Fibroblast of the conjunctiva (primary cell): ENCODE results near the gene MIEF2.
"Not testable (repeated sequence)": the region's sequence is repeated elsewhere in the genome, so short reads cannot be mapped to it uniquely, and the experiment has no call there.

ENCODE experiments used
- DNase-seq: peaks from one replicate; pipeline ENCODE4 v3.0.0-alpha.2; 2010; ENCODE audit warnings: low read depth

Gene MIEF2

DNA sequence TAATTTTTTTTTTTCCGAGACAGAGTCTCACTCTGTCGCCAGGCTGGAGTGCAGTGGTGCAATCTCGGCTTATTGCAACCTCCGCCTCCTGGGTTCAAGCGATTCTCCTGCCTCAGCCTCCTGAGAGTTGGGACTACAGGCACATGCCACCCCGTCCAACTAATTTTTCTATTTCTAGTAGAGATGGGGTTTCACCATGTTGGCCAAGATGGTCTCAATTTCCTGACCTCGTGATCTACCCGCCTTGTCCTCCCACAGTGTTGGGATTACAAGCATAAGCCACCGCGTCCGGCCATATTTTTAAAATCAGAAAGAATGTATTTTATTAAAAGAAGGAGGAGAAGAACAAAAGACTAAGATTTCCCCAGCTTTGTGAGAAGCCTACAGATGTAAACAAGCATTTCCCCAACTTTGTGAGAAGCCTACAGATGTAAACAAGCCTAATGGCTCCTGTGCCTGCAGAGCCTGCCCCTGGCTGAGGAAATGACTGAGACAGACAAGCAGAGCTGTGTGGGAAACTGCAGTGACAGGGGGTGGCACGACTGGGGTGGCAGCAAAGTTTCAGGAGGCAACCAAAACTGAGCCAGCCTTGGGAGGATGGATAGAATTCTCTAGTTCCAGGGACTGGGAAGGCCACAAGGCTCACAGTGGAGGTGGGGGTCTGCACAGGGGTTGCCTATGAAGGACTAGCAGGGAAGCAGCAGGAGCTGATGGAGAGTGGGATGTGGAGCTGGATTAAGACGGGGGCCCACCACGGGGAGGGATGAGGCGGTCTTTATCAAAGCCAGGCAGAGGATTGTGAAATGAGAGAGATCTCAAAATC, 31.5 kb downstream of the MIEF2 start:
- no peak for DNase-seq

DNA sequence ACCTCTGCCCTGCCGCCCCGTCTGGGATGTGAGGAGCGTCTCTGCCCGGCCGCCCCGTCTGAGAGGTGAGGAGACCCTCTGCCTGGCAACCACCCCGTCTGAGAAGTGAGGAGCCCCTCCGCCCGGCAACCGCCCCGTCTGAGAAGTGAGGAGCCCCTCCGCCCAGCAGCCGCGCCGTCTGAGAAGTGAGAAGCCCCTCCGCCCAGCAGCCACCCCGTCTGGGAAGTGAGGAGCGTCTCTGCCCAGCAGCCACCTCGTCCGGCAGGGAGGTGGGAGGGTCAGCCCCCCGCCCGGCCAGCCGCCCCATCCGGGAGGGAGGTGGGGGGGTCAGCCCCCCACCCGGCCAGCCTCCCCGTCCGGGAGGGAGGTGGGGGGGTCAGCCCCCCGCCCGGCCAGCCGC, 37.6 kb downstream of the MIEF2 start:
- not testable (repeated sequence) for DNase-seq

DNA sequence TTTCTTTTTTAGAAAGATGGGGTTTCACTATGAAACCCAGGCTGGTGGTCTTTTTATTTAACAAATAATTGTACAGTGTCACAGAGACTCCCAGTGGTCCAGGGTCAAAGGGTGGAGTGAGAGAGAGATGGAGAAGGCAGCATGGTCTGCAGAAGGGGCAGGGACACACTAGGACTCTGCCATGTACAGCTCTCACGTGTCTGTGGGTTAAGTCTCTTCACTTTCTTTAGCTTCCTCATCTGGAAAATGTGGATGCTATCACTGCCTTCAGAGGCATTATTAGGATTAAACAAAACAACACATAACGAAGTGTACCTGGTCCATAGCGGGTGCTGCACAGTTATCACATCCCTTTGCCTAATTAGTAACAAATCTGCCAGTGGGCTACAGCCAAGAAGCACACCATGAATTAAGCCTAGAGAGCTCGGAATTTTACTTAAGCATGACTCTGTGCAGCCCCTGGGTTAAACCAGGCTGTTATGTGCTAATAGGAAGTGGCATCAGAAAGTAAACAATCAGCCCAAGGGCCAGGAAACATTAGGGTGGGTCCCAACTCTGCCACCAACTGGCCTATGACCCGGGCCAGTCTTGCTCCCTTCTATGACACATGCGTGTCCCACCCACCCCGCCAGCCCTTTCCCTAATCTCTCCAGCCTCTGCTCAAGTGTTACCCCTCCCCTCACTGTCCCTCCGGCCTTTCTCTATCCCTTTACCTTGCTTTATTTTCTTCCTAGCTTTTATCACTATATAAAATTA, 40.4 kb downstream of the MIEF2 start:
- DNase-seq: no peak

DNA sequence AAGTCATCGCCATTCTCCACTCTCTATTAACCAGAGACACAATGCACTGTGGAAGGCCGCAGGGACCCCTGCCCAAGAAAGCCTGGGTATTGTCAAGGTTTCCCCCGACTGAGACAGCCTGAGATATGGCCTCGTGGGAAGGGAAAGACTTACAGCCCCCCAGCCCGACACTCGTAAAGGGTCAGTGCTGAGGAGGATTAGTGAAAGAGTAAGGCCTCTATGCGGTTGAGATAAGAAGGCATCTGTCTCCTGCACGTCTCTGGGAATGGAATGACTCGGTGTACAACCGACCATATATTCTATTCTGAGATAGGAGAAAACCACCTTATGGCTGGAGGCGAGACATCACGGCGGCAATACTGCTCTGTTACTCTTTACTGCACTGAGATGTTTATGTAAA, 42.7 kb downstream of the MIEF2 start:
- DNase-seq: not testable (repeated sequence)

DNA sequence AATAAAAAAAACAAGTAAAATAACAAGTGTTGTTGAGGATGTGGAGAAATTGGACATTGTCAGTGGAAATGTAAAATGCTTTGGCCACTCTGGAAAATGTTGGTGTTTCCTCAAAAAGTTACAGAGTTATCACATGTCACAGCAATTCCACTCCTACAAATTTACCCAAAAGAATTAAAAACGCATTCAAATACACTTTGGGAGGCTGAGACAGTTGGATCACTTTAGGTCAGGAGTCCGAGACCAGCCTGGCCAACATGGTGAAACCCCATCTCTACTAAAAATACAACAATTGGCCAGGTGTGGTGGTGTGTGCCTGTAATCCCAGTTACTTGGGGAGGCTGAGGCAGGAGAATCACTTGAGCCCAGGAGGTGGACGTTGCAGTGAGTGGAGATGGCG, 48.7 kb downstream of the MIEF2 start:
- no peak for DNase-seq

DNA sequence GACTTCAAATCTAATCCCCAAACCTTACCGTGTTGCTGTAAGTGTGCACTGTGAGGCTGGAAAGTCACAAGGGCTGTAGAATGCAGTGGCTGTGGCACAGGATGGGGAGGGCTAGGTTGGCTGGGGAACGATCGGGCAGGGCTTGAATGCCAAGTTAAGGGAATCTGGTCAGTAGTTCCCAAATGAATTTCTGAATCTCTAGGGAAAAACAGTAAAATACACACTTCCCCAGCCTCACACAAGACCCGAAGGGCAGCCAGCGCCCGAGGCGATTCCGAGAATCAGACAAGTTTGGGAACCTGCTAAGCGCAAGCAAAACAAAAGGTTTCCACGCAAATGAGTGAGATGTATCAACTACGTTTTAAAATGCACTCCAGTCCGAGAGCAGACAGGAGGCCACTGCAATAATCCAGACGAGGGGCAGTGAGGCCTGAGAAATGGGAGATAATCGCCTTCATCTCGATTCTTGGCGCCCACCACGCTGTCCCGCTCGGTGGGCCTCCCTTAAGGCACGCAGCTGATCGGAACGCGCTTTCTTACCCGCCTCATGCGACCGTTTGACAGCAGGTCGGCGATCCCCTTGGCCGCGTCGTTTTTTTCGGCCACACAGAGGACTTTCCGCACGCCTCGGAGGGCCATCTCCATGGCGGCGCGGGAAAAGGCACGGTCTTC, 53.7 kb downstream of the MIEF2 start:
- DNase-seq: no peak

DNA sequence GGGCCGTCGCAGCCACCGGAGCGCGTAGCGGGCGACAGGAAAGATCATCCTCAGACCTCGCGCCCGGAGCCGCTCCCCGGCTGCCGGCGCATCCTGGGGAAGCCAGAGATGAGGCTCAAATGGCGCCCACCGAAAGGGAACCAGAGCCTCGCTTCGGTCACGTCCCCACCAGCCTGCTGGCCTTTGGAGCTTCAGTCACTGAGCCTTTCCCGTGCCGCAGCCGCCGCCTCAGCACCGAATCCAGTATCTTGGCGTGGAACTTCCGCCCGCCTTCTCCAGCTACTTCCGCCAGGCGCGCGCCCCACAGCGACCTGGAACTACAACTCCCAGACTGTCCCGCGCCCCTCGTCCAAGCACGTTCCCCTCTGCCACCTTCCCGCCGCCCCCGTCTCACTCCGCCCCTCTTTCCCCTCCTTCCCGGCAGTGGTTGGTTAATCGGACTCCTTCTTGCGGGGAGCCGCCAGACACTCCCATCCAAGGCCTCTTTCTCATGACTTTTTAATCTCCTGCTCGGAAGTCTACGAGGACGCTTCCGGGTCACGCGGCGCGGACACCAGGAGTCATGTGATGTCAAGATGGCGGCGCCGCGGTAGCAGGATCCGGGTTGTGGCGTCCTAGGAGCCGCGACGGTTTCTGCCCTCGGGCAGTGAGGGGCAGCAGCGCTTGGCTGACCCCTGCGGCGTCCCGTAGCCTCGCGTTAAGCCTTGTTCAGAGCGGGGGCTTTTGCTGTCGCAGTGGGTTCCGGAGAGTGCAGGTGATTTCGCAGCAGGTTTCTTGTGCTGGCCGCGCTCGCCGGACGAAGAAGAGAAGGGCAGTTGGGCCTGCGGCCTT, 54.5 kb downstream of the MIEF2 start, which contains the start of the genes SMCR8 and TOP3A:
Gene SMCR8 (plus strand): TSS at position 563 of the 831 bp plus-strand sequence. CDS start 497 bp downstream, outside the sequence.
Gene TOP3A (minus strand): TSS at position 264 of the 831 bp plus-strand sequence. CDS start 216 bp downstream, at position 48.
- DNase-seq: peak; percentile 96

DNA sequence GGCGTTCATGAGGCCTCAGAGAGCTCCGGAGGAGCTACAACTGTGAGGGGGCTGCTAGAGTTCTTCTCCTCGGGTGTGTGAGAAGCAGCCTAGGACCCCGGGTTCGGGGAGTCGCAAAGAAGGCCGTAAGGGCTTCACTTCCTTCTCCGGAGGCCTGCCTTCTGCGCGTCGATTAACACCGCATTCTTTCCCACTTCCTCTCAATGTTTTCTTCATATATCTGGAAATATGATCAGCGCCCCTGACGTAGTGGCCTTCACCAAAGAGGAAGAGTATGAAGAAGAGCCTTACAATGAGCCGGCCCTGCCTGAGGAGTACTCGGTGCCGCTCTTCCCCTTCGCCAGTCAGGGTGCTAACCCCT, 55.1 kb downstream of the MIEF2 start:
- DNase-seq: no peak

DNA sequence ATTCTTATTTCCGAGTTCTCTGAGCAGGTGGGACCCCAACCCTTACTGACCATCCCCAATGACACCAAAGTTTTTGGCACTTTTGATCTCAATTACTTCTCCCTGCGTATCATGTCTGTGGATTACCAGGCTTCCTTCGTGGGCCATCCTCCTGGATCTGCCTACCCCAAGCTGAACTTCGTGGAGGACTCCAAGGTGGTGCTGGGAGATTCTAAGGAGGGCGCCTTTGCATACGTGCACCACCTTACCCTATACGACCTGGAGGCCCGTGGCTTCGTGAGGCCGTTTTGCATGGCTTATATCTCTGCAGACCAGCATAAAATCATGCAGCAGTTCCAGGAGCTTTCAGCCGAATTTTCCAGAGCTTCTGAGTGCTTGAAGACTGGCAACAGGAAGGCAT, 55.5 kb downstream of the MIEF2 start:
- DNase-seq: no peak
